ENCODE data around the gene SIRT2. TPM values are rescaled to one million over a fixed set of nuclear protein-coding genes. Genes with fewer than 3 reads are reported as not detected.
"Not testable (repeated sequence)": the region's sequence is repeated elsewhere in the genome, so short reads cannot be mapped to it uniquely, and the experiment has no call there.

Gene SIRT2
- total RNA-seq, 1 donor from 2014 or later: 43.5 TPM

DNA sequence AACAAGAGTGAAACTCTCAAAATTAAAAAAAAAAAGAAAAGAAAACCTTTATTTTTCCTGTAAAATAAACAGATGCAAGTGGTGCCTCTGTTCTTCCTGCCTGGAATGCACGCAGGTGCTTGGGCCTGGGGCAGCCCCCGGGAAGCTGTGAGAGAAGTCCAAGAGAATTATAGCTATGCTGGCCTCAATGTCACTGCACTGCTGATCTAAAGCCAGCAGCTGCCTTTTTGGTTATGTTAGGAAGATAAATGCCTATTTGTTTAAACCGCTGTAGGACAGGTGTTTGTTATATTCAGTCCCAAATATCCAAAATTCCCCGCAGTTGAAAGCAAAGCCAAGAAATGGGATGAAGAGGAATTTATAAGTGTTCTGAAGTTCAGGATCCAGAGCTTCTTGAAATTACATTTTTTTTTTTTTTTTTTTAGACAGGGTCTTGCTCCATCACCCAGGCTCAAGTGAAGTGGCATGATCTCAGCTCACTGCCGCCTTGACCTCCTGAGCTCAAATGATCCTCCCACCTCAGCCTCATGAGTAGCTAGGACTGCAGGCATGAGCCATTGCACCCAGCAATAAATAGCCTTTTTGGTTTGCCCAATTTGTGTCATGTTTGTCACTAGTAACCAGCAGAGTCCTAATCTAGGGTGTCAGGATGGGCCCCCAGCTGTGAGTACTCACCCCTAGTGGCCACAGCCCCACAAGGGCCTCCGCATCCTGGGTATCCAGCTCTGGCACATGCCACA is 23.6 kb downstream of the SIRT2 start:
- DNase-seq (ENCODE audit: low read depth): no peak
- TF ChIP-seq, protein P1, sequence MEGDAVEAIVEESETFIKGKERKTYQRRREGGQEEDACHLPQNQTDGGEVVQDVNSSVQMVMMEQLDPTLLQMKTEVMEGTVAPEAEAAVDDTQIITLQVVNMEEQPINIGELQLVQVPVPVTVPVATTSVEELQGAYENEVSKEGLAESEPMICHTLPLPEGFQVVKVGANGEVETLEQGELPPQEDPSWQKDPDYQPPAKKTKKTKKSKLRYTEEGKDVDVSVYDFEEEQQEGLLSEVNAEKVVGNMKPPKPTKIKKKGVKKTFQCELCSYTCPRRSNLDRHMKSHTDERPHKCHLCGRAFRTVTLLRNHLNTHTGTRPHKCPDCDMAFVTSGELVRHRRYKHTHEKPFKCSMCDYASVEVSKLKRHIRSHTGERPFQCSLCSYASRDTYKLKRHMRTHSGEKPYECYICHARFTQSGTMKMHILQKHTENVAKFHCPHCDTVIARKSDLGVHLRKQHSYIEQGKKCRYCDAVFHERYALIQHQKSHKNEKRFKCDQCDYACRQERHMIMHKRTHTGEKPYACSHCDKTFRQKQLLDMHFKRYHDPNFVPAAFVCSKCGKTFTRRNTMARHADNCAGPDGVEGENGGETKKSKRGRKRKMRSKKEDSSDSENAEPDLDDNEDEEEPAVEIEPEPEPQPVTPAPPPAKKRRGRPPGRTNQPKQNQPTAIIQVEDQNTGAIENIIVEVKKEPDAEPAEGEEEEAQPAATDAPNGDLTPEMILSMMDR (conservative IDR thresholded peaks at IDR 0.05; ENCODE audit: low read depth, low read length): no peak
- H3K4me3 ChIP-seq (ENCODE audit: low read depth, low read length): no peak overlapping the region

DNA sequence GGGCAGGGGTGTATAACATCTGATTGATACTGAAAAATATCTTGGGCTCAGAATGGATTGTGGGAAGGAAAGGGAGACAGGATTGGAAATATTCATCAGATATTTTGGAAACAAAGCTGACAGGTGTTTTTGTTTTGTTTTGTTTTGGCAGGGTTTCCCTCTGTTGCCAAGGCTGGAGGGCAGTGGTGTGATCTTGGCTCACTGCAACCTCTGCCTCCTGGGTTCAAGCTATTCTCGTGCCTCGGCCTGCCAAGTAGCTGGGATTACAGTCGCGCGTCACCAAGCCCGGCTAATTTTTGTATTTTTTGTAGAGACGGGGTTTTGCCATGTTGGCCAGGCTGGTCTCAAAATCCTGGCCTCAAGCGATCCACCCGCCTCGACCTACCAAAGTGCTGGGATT is 26.0 kb downstream of the SIRT2 start:
- not testable (repeated sequence) for H3K4me3 ChIP-seq (ENCODE audit: low read depth, low read length); DNase-seq (ENCODE audit: low read depth)

DNA sequence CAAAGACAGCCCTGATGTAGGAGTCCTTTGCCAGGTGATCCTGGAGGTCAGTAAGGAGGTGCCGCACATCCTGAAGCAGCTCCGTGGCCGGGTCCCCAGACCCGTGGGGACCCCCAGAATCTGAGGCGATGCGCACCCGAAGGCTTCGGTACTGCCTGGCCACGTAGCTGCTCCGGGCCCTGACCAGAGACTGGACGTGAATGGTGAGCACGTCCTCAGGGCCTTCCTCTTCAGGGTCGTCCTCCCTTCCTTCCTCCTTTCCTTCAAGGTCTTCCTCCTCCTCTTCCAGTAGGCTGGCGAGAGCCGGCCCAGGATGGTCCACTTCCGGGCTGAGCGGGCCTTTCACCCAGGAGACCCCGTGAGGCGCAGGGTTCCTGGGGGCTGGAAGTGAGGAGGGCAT is 28.8 kb downstream of the SIRT2 start:
- DNase-seq (ENCODE audit: low read depth): no peak
- TF ChIP-seq, protein P1 (conservative IDR thresholded peaks at IDR 0.05; ENCODE audit: low read depth, low read length): no peak
- H3K4me3 ChIP-seq (ENCODE audit: low read depth, low read length): no peak overlapping the region

DNA sequence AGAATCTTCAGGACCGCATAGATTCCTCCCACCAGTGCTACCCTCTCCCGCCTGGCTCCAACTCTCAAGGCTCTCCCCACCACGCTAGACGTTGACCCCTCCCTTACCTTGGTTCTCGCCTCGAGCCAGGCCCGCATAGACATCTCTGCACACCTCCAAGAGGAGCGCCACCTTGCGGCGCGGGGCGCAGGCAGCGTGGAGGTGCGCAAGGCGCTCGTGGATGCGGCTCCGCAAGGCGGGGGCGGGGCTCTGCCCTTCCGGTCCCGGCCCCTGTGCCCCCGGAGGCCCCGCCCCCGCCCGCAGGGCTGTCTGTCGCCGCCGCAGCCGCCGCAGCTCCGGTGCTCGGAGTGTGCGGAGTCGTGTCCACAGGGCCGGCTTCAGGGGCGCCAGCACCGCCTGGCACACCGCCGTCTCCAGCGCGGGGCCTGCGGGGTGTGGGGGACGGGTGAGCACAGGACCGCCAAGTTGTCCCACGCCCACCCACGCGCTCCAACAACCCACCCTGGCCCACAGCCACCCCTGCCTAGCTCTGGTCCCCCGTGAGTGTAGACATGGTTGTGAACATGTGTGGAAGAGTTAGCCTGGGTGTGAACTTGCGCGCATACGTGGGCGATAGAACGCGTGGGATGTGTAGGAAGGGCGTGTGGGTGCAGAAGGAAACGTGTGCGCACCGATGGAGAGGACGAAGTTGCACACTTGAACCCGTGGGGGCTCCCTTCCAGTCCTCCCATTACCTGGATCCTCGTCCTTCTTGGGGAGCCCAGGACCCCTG is 29.4 kb downstream of the SIRT2 start:
- peak overlapping the region; percentile 52 for H3K4me3 ChIP-seq (ENCODE audit: low read depth, low read length)
- DNase-seq (ENCODE audit: low read depth): no peak
- TF ChIP-seq, protein P1 (conservative IDR thresholded peaks at IDR 0.05; ENCODE audit: low read depth, low read length): peak; percentile 76

DNA sequence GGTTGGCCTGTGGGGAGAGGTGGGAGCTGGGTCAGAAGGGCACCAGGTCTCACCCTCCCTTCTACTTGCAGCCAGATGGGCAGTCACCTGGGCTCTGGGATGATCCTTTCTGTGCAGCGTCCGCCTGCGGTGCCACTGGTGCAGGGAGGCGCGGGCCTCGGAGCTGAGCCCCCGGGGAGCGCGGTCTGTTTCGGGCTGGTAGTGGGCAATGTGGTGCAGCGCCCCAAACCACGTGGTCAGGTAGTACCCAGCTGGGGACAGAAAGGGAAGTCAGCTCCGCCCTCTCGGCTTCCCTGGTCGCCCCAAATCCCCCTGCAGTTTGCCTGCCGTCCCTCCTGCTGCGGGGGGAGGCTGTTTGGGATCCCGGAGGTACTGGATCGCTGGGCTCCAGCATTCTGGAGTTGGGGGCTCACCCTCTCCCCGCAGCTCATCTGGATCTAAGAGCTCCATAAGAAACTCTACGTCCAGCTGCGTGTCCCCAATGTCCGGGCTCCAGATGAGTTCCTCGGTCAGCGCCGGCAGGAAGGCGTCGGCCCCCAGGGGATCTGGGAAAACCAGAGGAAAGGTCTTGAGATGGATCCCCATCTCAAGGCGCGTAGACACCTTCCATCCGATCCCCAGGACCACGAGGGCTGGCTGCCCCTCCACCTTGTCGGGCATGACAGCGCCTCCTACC is 30.1 kb downstream of the SIRT2 start:
- TF ChIP-seq, protein P1 (conservative IDR thresholded peaks at IDR 0.05; ENCODE audit: low read depth, low read length): no peak
- DNase-seq (ENCODE audit: low read depth): no peak
- H3K4me3 ChIP-seq (ENCODE audit: low read depth, low read length): peak overlapping the region; percentile 52

DNA sequence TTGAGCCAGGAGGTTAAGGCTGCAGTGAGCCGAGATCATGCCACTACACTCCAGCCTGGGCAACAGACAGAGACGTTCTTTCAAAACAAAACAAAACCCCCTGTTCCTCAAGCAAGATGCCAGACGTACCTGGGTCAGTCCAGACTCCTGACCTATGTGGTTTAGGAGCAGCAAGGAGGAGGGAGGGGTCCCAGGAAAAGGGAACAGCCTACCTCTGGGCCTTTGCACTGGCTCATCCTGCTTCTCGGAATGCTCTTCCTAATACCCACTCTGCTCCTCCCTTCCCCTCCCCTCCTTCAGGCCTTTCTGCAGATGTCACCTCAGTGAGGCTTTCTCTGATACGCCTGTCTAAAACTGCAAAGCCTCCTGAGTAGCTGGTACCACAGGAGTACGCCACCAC is 30.9 kb downstream of the SIRT2 start:
- TF ChIP-seq, protein P1 (conservative IDR thresholded peaks at IDR 0.05; ENCODE audit: low read depth, low read length): no peak
- DNase-seq (ENCODE audit: low read depth): no peak
- H3K4me3 ChIP-seq (ENCODE audit: low read depth, low read length): no peak overlapping the region

DNA sequence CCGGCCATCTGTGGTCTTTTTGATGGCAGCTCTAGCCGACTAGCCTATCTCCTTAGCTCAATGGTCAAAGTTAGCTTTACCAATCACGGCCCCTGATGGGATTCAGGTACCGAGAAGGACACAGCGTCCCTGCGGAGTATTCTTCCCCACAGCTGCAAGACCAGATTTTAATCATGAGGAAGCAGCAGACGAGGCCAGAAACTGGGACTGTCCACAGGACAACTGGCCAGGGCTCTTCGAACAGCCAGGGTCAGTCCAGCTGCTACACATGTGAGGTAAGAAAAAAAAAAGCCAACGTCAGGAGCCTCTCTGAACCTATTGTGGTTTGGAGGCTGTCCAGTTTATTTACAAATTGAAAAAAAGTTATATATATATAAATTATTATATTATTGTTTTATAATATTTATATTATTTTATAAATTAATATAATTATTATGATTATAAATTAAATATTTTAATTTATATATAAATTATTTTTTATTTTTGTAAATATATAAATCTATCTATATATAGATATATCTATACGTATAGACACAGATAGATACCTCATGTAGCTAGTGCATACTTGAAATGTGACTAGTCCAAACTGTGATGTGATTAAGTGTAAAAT is 32.1 kb downstream of the SIRT2 start:
- DNase-seq (ENCODE audit: low read depth): no peak
- TF ChIP-seq, protein P1 (conservative IDR thresholded peaks at IDR 0.05; ENCODE audit: low read depth, low read length): no peak
- H3K4me3 ChIP-seq (ENCODE audit: low read depth, low read length): no peak overlapping the region

All from epithelial cell of proximal tubule (primary cell).